Upper lobe of left lung (tissue), 4 donors: ENCODE measurements around the gene TPP2.

ENCODE experiments used
- CTCF ChIP-seq, 6 experiments: fragments of 450-650 bp in 4 of 6; fragments of 200-600 bp in 2 of 6; sonication (generic) in 2 of 6; IDR thresholded peaks; one replicate each; pipeline ENCODE4 v1.5.1; 2016 to 2019; ENCODE audit warnings: antibody characterized with exemption in 6 of 6
- EP300 ChIP-seq, 4 donors: sonication (generic); formaldehyde crosslinking; IDR thresholded peaks; one replicate each; pipeline ENCODE4 v1.5.1; 2017; ENCODE audit warnings: antibody characterized with exemption in 4 of 4, control low read depth in 2 of 4
- POLR2A ChIP-seq, 4 donors: fragments of 450-650 bp; IDR thresholded peaks; one replicate each; pipeline ENCODE4 v1.5.1; 2016 to 2017; ENCODE audit warnings: antibody characterized with exemption in 4 of 4, mild to moderate bottlenecking in 2 of 4
- POLR2AphosphoS5 ChIP-seq, 2 donors: sonication (generic); formaldehyde crosslinking; IDR thresholded peaks; one replicate each; pipeline ENCODE4 v1.5.1; 2017; ENCODE audit warnings: antibody characterized with exemption in 2 of 2

- TF ChIP-seq CTCF (IDR thresholded peaks at IDR 0.05) = no peak
- TF ChIP-seq POLR2A (IDR thresholded peaks at IDR 0.05) = no peak
- TF ChIP-seq POLR2AphosphoS5 (IDR thresholded peaks at IDR 0.05) = no peak
- TF ChIP-seq EP300 (IDR thresholded peaks at IDR 0.05) = no peak
Measured at GRCh38 chr13:102677122-102677521, 80.3 kb downstream of the TPP2 start.
